GM18867 (cell line): ENCODE data around the gene SPATA13.

Experiments used
- ATAC-seq: cut with Tn5 transposase; IDR thresholded peaks from one replicate; pipeline ENCODE4 v1.9.1; 2021; ENCODE audit warnings: mild to moderate bottlenecking, moderate library complexity; ENCODE audit not compliant: unreplicated experiment

SPATA13 gene

GRCh38 chr13:24247016-24247415, 86.5 kb downstream of the SPATA13 start:
- ATAC-seq = no peak

DNA sequence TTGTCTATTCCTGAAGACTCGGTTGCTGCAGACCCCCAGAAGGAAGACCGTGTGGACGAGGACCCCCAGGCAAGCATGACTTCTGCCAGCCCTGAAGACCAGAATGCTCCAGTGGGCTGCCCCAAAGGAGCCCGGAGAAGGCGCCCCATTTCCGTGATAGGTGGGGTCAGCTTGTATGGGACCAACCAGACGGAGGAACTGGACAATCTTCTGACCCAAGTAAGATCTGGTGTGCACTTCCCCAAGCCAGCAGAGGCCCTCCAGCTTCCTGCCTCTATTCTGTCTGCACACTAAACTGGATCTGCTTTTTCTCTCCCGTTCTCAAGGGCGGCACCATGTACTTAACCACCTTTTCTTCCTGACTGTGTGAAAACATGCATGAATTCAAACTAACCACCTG, 89.1 kb downstream of the SPATA13 start:
- no peak for ATAC-seq

GRCh38 chr13:24250376-24251057, 90.0 kb downstream of the SPATA13 start:
- ATAC-seq = no peak

- ATAC-seq = no peak
These were observed 91.0 kb downstream of the SPATA13 start for GRCh38 chr13:24251525-24251924.

DNA sequence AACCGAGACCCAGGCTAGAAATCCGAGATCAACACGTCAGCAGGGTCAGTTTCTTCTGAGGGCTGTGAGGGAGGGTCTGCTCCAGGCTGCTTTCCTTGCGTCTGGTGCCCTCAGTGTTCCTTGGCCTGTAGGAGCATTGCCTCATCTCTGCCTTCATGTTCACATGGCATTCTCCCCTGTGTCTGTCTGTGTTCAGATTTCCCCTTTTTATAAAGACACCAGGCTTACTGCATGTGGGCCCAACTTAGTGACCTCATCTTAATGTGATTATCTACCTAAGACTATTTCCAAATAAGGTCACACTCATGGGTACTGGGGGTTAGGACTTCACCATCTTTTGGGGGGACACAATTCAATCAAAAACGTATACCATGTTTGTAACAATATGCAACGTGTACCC, 91.6 kb downstream of the SPATA13 start:
- no peak for ATAC-seq

DNA sequence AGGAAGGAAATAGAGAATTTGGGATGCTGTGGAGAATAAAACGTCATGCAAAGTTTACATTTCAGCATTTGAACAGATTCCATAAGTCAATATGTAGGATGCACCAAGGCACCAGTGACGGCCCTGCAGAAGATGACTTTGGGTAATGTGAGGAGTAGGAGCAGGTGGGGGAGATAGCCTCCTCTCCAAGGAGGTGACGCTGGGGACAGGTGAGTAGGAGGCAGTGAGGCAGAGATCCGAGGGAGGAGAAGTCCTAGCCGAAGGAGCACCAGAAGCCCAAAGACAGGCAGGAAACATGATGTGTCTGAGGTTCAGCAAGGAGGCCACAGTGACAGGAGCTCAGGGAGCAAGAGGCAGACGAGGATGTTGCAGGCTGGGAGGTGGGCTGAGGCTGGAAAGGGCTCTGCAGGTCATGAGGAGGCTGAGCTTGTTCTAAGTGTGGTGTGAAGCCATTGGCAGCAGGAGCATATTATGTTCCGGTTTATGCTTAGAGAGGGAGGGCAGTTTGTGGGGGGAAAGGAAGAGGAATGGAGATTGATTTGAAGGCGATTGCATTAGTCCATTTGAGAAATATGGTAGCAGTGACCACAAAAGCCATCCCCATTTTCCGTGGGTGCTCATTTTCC, 93.1 kb downstream of the SPATA13 start:
- ATAC-seq = no peak

DNA sequence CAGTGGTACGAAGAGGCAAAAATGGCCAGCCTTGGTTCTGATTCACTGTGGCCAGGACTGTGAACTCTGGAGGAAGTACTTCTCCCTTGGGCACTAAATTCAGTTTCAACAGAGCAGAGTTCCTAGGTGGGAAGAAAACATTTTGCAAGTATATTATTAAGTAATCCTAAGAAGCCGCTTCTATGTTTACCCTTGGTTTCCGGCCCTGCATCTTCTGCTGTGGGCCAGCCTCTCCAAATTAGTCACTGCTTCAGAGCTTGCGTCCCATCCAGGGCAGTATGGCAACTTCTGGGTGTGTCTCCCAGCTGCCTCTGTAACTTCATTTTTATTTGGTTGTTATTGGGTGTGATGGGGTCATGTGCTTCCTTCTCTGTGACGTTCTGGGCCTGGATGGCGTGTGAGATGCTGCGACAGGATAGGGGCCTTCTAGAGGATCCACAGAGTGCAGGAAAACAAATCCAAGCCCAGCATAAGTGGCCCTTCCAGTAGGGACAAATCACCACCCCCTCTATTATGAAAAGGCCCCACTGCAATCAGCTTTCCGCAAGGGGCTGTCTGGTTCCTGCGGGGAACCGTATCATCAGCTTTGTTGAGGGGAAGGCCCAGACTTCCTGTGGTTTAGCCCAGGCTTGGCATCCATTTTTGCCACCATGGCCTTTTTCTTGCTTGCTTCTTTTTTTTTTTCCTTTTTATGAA, 93.8 kb downstream of the SPATA13 start:
- no peak for ATAC-seq

- ATAC-seq = no peak
These were observed 97.0 kb downstream of the SPATA13 start for GRCh38 chr13:24257497-24257896.

- no peak for ATAC-seq
These were observed 101.0 kb downstream of the SPATA13 start for GRCh38 chr13:24261566-24261965.

- no peak for ATAC-seq
These were observed 103.1 kb downstream of the SPATA13 start for GRCh38 chr13:24263632-24264031.

GRCh38 chr13:24264976-24265375, 104.5 kb downstream of the SPATA13 start:
- ATAC-seq = no peak

- ATAC-seq = no peak
These were observed 104.9 kb downstream of the SPATA13 start for GRCh38 chr13:24265453-24265852.

DNA sequence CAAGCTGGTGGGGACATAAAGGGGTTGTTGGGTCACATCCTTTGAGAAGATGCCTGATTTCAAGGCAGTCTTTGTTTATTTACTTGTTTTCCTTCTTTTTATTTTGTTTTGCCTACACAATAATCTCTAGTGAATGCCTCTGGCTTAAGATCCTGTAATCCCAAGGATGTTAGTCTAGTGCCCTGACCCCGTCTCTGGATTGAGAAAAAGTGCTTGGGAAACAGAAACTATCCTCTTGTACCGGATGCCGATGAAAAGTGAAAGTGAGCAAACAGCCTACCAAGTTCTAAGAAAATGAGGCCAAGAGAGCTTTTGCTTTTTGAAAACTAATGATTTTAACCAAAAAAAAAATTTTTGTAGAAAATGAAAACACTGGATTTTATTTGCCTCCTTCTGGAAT, 106.8 kb downstream of the SPATA13 start:
- no peak for ATAC-seq

- no peak for ATAC-seq
These were observed 107.3 kb downstream of the SPATA13 start for GRCh38 chr13:24267801-24268200.

- ATAC-seq = no peak
These were observed 109.3 kb downstream of the SPATA13 start for GRCh38 chr13:24269821-24270220.

GRCh38 chr13:24270639-24271141, 110.2 kb downstream of the SPATA13 start:
- ATAC-seq = peak; percentile 56

DNA sequence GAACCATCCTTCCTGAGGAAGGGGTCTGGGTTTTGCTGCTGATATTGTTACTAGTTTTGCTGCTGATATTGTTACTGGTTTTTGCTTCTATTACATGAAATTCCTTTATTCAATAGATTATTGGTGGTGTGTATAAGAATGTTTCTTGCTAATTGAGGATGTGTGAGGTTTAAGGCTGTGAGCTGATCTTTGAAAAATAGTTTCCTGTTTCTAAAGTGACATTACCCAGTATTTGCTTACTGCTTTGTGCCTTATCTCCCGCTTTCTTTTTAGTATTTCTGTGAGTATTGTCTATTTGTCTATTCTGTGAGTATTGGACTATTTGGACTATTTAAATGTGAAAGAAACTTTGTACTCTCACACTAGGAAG, 110.7 kb downstream of the SPATA13 start:
- ATAC-seq = no peak

DNA sequence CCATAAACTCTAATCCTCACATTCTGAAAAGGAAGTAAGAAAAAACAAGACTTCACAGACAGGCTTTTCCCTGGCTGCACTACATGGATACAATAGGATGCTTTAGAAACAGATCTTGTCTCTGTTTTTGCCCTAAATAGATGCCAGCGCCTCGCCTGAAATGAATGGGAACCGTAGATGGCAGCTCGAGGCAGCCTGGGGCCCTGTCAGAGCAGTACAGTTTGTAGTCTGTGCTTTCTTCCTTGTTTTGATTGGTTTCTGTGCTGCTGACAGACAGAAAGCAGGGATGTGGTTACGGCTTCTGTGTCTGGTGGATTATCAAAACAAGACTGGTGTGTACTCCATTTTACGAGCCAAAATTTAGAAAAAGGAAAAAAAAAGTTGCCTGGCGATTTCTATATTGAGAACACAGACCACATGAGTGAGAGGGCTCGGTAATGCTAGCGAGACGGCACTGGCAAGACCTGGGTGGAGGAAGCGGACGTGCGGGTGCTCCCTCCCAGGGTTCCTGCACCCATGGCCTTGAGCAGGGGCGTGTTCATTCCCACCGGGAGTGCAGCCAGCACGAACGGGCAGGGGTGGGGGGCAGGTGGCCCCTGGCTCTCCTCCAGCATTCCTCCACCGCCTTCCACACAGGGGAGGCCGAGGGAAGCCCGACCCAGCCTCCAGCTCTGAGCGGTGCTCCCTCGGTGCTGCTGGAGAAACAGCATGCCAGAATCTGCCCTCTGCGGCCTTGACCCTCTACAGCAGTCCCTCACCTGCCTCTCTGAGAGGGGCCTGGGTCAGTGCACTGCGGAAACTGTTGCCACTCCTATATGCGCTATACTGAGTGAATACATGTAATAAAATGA, 111.3 kb downstream of the SPATA13 start:
- peak; percentile 51 for ATAC-seq

- ATAC-seq = no peak
These were observed 112.1 kb downstream of the SPATA13 start for GRCh38 chr13:24272452-24273161.

DNA sequence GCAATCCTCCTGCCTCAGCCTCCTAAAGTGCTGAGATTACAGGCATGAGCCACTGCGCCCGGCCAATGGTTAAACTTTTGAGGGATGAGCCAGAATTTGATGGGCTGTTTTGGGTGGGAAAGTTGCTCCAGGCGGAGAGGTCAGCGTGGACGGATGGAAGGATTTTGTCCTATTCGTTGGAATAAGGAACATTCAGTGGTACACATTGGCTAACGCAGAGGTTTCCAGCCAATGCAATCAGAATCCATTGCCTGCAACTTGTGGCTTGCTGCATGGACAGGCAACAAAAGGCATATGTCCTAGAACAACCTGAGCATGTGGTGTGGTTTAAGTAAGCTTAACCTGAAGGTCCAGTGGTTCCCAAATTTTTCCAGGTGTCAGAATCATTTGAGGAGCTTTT, 113.4 kb downstream of the SPATA13 start:
- ATAC-seq = no peak
